Cardiac muscle cell (in vitro differentiated cells and primary cell): ENCODE measurements around the gene NFASC. TPM values are rescaled to one million over a fixed set of nuclear protein-coding genes. Genes with fewer than 3 reads are reported as not detected.

Source experiments
- DNase-seq, 2 donors: peaks; one replicate each; pipeline versions ENCODE4 v3.0.0 to v3.0.0-alpha.2; 2010 to 2017; ENCODE audit warnings: low read depth in 1 of 2, low spot score in 1 of 2
- H3K27ac ChIP-seq: fragments of 200-600 bp; sonication (generic); 2 replicates; pipeline ENCODE4 v1.5.1; 2016
- H3K27me3 ChIP-seq: fragments of 200-600 bp; sonication (generic); 2 replicates; pipeline ENCODE4 v1.6.0; 2016; ENCODE audit warnings: control low read depth
- H3K36me3 ChIP-seq: fragments of 200-600 bp; sonication (generic); 2 replicates; pipeline ENCODE4 v1.5.1; 2016; ENCODE audit warnings: control low read depth
- H3K4me1 ChIP-seq: fragments of 200-600 bp; sonication (generic); 2 replicates; pipeline ENCODE4 v1.8.1; 2017; ENCODE audit warnings: low read depth, mild to moderate bottlenecking, mixed run types
- H3K4me3 ChIP-seq: fragments of 200-600 bp; sonication (generic); 2 replicates; pipeline ENCODE4 v1.5.1; 2016; ENCODE audit warnings: mild to moderate bottlenecking
- H3K9me3 ChIP-seq: fragments of 200-600 bp; sonication (generic); 2 replicates; pipeline ENCODE4 v1.5.1; 2017; ENCODE audit warnings: low read depth, mild to moderate bottlenecking, control low read depth
- polyA plus RNA-seq: library from polyadenylated mRNA; unstranded; fragments of >200 nt; fragmentation: Nextera tagmentation; extraction: Ambion mirVana; gene quantifications from 2 replicates; pipeline ENCODE4 v1.2.1, GENCODE V29; 2016
- total RNA-seq: library from RNA; depleted of rRNA; stranded (reverse); fragments of >200 nt; gene quantifications from 2 replicates; pipeline ENCODE4 v1.2.3, GENCODE V29; 2016
- TF ChIP-seq, protein P1 (sequence below): IDR thresholded peaks from 2 replicates; pipeline ENCODE4 v1.5.1; 2012; ENCODE audit warnings: low read depth, mild to moderate bottlenecking, low read length

The NFASC gene
- total and polyA plus RNA-seq, 2 experiments from 2014 or later = 0.63 TPM; not detected in 1

DNA sequence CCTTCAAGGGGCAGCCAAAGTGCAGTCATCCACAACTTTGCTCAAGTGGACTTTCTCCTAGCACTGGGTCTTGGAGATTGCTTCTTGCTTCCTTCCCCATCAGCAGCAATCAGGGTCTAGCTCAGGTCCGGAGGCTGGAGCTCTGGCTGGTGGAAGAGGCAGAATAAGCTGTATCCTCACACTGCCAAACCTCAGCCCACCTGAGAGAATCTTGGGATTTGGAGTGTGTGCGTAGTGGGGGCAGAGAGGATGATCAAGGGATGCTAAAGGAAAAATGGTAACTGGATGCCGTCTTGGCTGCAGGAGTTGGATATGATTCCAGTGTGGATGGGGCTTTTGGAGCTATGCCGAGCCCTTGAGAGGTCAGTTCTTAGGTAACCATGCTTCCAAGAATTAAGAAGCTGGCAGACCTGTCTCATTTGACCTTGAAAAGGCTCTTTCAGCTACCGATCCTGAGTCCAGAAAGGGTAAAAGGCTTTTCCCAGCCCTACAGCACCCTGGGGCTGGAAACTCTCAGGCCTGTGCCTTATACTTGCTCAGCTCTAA is 4.5 kb upstream of the NFASC start:
- Histone ChIP-seq H3K4me1 (peaks cover 12% of the 10 kb centered on the region), H3K4me3 (no peak overlapping the region), H3K27me3 (no peaks in the 10 kb centered on the region), H3K27ac (no peak overlapping the region), H3K9me3 (no peaks in the 10 kb centered on the region), H3K36me3 (no peaks in the 10 kb centered on the region)
- TF ChIP-seq, protein P1, sequence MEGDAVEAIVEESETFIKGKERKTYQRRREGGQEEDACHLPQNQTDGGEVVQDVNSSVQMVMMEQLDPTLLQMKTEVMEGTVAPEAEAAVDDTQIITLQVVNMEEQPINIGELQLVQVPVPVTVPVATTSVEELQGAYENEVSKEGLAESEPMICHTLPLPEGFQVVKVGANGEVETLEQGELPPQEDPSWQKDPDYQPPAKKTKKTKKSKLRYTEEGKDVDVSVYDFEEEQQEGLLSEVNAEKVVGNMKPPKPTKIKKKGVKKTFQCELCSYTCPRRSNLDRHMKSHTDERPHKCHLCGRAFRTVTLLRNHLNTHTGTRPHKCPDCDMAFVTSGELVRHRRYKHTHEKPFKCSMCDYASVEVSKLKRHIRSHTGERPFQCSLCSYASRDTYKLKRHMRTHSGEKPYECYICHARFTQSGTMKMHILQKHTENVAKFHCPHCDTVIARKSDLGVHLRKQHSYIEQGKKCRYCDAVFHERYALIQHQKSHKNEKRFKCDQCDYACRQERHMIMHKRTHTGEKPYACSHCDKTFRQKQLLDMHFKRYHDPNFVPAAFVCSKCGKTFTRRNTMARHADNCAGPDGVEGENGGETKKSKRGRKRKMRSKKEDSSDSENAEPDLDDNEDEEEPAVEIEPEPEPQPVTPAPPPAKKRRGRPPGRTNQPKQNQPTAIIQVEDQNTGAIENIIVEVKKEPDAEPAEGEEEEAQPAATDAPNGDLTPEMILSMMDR = no peak
- no peak for DNase-seq

DNA sequence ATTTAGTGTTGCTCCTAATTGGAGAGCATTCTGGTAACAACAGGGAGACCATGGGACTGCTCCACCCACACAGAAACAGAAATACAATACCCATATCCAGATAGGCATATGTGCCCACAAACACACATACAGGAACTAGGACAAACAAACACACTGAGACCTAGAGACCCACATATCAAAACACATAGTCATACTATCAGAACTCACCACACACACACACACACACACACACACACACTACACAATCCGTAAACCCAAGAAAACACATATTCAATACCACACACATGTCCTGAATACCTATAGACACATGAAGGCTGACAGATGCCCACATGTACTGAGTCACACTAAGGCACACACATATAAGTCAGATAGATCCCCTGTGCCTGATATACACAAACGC is 3.5 kb upstream of the NFASC start:
- no peak overlapping the region for H3K4me3 ChIP-seq
- peaks cover 11% of the 10 kb centered on the region for H3K4me1 ChIP-seq
- no peaks in the 10 kb centered on the region for H3K9me3 ChIP-seq
- no peaks in the 10 kb centered on the region for H3K27me3 ChIP-seq
- DNase-seq = no peak
- no peak overlapping the region for H3K27ac ChIP-seq
- TF ChIP-seq, protein P1 = no peak
- no peaks in the 10 kb centered on the region for H3K36me3 ChIP-seq

DNA sequence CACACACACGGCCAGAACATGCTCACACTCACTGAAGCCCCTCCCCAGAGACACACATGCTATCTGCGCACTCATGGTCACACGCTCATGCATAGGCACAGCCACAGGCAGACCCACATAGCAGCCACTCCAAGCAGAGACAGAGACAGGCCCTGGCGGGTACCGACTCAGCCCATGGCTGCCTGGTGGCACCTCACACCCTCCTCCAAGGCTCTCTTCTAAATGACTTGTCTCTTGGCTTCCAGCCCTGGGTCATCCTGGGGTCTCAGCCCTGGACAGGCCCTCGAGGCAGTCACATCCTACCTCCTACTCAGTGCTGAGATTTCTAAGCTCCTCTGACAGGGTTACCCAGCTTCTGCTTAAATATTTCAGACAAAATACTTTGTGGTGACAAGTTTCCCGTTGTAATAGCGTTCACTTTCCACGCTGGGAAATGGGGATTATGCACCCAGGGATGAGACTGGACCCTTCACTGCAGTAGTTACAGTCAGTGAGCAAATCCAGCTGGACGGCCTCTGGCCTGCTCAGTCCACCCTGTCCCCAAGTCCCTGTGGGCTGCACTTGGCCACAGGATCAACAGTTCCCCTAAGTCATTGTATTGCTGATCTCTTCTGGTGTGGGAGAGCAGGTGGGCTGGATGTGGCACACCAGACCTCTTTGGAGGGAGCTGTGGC is 2.9 kb upstream of the NFASC start:
- no peak overlapping the region for H3K4me3 ChIP-seq
- TF ChIP-seq, protein P1 = no peak
- H3K36me3 ChIP-seq = no peaks in the 10 kb centered on the region
- peaks cover 5% of the 10 kb centered on the region for H3K4me1 ChIP-seq
- no peak for DNase-seq
- H3K27ac ChIP-seq = no peak overlapping the region
- H3K9me3 ChIP-seq = no peaks in the 10 kb centered on the region
- no peaks in the 10 kb centered on the region for H3K27me3 ChIP-seq

DNA sequence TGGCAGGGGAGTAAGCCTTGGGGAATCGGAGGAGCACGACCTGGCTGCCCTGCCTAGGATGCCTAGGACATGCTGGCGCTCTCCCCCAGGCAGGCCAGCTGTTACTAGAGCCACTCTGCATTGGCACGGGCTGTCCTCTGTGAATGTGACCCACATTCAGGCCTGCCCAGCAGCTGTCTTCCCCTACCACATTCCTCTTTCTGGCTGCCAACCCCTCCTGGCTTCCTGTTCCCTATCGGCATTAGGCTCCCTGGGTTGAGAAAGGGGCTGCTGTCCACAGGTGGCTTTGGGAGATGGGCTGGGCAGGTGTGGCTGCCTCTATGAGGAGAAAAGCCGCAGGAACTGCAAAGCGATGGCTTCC is 2.3 kb upstream of the NFASC start:
- Histone ChIP-seq H3K4me1 (peaks cover 1% of the 10 kb centered on the region), H3K27me3 (no peaks in the 10 kb centered on the region), H3K4me3 (no peak overlapping the region), H3K9me3 (no peaks in the 10 kb centered on the region), H3K27ac (no peak overlapping the region), H3K36me3 (no peaks in the 10 kb centered on the region)
- TF ChIP-seq, protein P1 = no peak
- DNase-seq = no peak

DNA sequence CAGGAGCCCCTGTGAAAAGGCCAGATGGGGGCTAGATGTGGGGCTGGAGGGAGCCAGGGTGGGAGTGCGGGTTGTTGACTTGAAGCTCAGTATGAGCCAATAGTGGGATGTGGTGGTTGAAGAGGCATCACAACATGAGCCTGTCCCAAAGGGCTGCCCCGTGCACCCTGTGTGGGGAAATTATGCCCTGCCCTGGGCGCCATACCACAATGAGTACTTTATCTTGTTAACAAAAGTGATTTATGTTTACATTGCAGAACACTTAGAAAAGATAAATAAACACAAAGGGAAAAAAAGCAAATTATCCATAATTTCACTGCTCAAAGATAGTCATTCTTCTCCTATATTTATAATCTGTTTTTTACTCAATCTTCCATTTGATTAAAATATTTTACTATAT is 1.6 kb upstream of the NFASC start:
- Histone ChIP-seq H3K9me3 (no peaks in the 10 kb centered on the region), H3K36me3 (no peaks in the 10 kb centered on the region), H3K4me3 (no peak overlapping the region), H3K27me3 (no peaks in the 10 kb centered on the region), H3K4me1 (no peaks in the 10 kb centered on the region), H3K27ac (no peak overlapping the region)
- TF ChIP-seq, protein P1 = no peak
- no peak for DNase-seq
